22Rv1 (cell line): ENCODE data around the gene C10orf143.

Source experiments
- CTCF ChIP-seq: fragments of 450-650 bp; IDR thresholded peaks from 2 replicates; pipeline ENCODE4 v1.5.1; 2017; ENCODE audit warnings: mild to moderate bottlenecking
- ZFX ChIP-seq: fragments of 450-650 bp; IDR thresholded peaks from 2 replicates; pipeline ENCODE4 v1.6.1; 2017; ENCODE audit warnings: antibody characterized with exemption, borderline replicate concordance

- TF ChIP-seq CTCF (no peak), ZFX (no peak)
Measured at GRCh38 chr10:130021383-130021950, 89.2 kb downstream of the C10orf143 start.
